ENCODE results near the gene OSBPL1A.

OSBPL1A gene

GRCh38 chr18:24322584-24323136 lies 75.0 kb downstream of the OSBPL1A start:
- DNase-seq, result no peak

- DNase-seq, result no peak
Observed at GRCh38 chr18:24321071-24321470, 76.6 kb downstream of the OSBPL1A start.

- DNase-seq, result no peak
Observed at GRCh38 chr18:24319757-24320156, 77.9 kb downstream of the OSBPL1A start.

- no peak for DNase-seq
Observed at GRCh38 chr18:24317370-24317769, 80.3 kb downstream of the OSBPL1A start.

- DNase-seq, result no peak
Observed at GRCh38 chr18:24315170-24315569, 82.5 kb downstream of the OSBPL1A start.

GRCh38 chr18:24306201-24306600 lies 91.4 kb downstream of the OSBPL1A start:
- no peak for DNase-seq

GRCh38 chr18:24300703-24301102 lies 96.9 kb downstream of the OSBPL1A start:
- no peak for DNase-seq

GRCh38 chr18:24296276-24296675 lies 101.3 kb downstream of the OSBPL1A start:
- DNase-seq, result no peak

GRCh38 chr18:24293254-24293653 lies 104.4 kb downstream of the OSBPL1A start:
- no peak for DNase-seq

- DNase-seq, result no peak
Observed at GRCh38 chr18:24278591-24278990, 119.0 kb downstream of the OSBPL1A start.

- DNase-seq, result no peak
Observed at GRCh38 chr18:24277516-24278195, 120.0 kb downstream of the OSBPL1A start.

- DNase-seq, result no peak
Observed at GRCh38 chr18:24276994-24277393, 120.6 kb downstream of the OSBPL1A start.

- DNase-seq, result no peak
Observed at GRCh38 chr18:24274837-24275236, 122.8 kb downstream of the OSBPL1A start.

GRCh38 chr18:24273596-24273995 lies 124.0 kb downstream of the OSBPL1A start:
- DNase-seq, result no peak

- no peak for DNase-seq
Observed at GRCh38 chr18:24272229-24272525, 125.4 kb downstream of the OSBPL1A start.

GRCh38 chr18:24271381-24272228 lies 126.0 kb downstream of the OSBPL1A start:
- DNase-seq, result peak; percentile 86

- DNase-seq, result no peak
Observed at GRCh38 chr18:24270937-24271380, 126.7 kb downstream of the OSBPL1A start.

- DNase-seq, result no peak
Observed at GRCh38 chr18:24270358-24270936, 127.2 kb downstream of the OSBPL1A start.

- DNase-seq, result no peak
Observed at GRCh38 chr18:24268784-24269550, 128.7 kb downstream of the OSBPL1A start.

- DNase-seq, result no peak
Observed at GRCh38 chr18:24267878-24268277, 129.7 kb downstream of the OSBPL1A start.

GRCh38 chr18:24266131-24266530 lies 131.5 kb downstream of the OSBPL1A start:
- no peak for DNase-seq

- no peak for DNase-seq
Observed at GRCh38 chr18:24265502-24266064, 132.0 kb downstream of the OSBPL1A start.

- DNase-seq, result no peak
Observed at GRCh38 chr18:24263050-24263449, 134.6 kb downstream of the OSBPL1A start.
